Tibial nerve (tissue), 4 donors: Measurements from ENCODE around the gene FNDC3A. TPM values are rescaled to one million over a fixed set of nuclear protein-coding genes. Genes with fewer than 3 reads are reported as not detected.

Experiments
- DNase-seq, 2 donors: peaks; one replicate each; pipeline ENCODE4 v3.0.0-alpha.2; 2019; ENCODE audit warnings: low spot score in 2 of 2
- H3K27ac ChIP-seq, 4 donors: fragments of 200-600 bp; sonication (generic) in 3 of 4; one replicate each; pipeline ENCODE4 v1.5.1; 2017 to 2019; ENCODE audit warnings: mild to moderate bottlenecking in 1 of 4
- H3K27me3 ChIP-seq, 2 donors: fragments of 200-600 bp; sonication (generic) in 1 of 2; one replicate each; pipeline versions ENCODE4 v1.5.1 to v1.6.0; 2017 to 2019
- H3K36me3 ChIP-seq, 3 donors: fragments of 200-600 bp; sonication (generic); one replicate each; pipeline ENCODE4 v1.5.1; 2018 to 2019
- H3K4me1 ChIP-seq, 4 donors: fragments of 200-600 bp; sonication (generic) in 3 of 4; one replicate each; pipeline ENCODE4 v1.5.1; 2017 to 2019
- H3K4me3 ChIP-seq, 4 donors: fragments of 200-600 bp; sonication (generic) in 3 of 4; one replicate each; pipeline ENCODE4 v1.5.1; 2017 to 2019; ENCODE audit warnings: mild to moderate bottlenecking in 1 of 4, moderate library complexity in 1 of 4
- H3K9me3 ChIP-seq, 4 donors: fragments of 200-600 bp; sonication (generic) in 3 of 4; one replicate each; pipeline ENCODE4 v1.5.1; 2017 to 2019
- CTCF ChIP-seq, 5 experiments: fragments of 200-600 bp in 3 of 5; fragments of 450-650 bp in 2 of 5; sonication (generic) in 3 of 5; IDR thresholded peaks; one replicate each; pipeline ENCODE4 v1.5.1; 2016 to 2019; ENCODE audit warnings: antibody characterized with exemption in 5 of 5, mild to moderate bottlenecking in 3 of 5, moderate library complexity in 2 of 5
- EP300 ChIP-seq, 2 donors: sonication (generic); formaldehyde crosslinking; IDR thresholded peaks; one replicate each; pipeline ENCODE4 v1.6.1; 2017; ENCODE audit warnings: antibody characterized with exemption in 2 of 2, mild to moderate bottlenecking in 1 of 2
- POLR2A ChIP-seq, 2 donors: fragments of 450-650 bp; IDR thresholded peaks; one replicate each; pipeline ENCODE4 v1.6.1; 2017; ENCODE audit warnings: antibody characterized with exemption in 2 of 2, mild to moderate bottlenecking in 2 of 2, moderate library complexity in 2 of 2
- WGBS, 2 donors: methylation state at CpG; one replicate each; pipeline ENCODE4 v1.1.5; 2018; 5-methylcytosine and 5-hydroxymethylcytosine counted together
- total RNA-seq, 4 donors: library from RNA; depleted of rRNA; stranded (reverse); fragments of >200 nt; gene quantifications; one replicate each; pipeline ENCODE4 v1.1.0, GENCODE V29; 2016

Gene FNDC3A
- total RNA-seq, 4 donors from 2014 or later: 38.2 to 57.7 (median 47.0) TPM

- no peak for DNase-seq
- no peaks in the 10 kb centered on the region for H3K9me3 ChIP-seq
- WGBS, 2 donors: 67 to 76% methylated on average over 2 of the region's 2 CpGs
- H3K36me3 ChIP-seq: peaks cover 0 to 4% (median 0%) of the 10 kb centered on the region in 3 donors
- H3K27me3 ChIP-seq: no peaks in the 10 kb centered on the region
- H3K27ac ChIP-seq: no peak overlapping the region
- no peaks in the 10 kb centered on the region for H3K4me1 ChIP-seq
- H3K4me3 ChIP-seq: no peak overlapping the region
- no peak for TF ChIP-seq EP300 (IDR thresholded peaks at IDR 0.05)
- TF ChIP-seq CTCF (IDR thresholded peaks at IDR 0.05): no peak
- no peak for TF ChIP-seq POLR2A (IDR thresholded peaks at IDR 0.05)
These were observed 46.9 kb downstream of the FNDC3A start for GRCh38 chr13:49022472-49023144.

GRCh38 chr13:49023431-49023830 lies 47.7 kb downstream of the FNDC3A start:
- Histone ChIP-seq H3K27ac (no peak overlapping the region), H3K36me3 (peaks cover 0 to 4% (median 0%) of the 10 kb centered on the region in 3 donors)
- TF ChIP-seq CTCF (IDR thresholded peaks at IDR 0.05) (no peak), POLR2A (IDR thresholded peaks at IDR 0.05) (no peak), EP300 (IDR thresholded peaks at IDR 0.05) (no peak)

GRCh38 chr13:49026851-49027250 lies 51.1 kb downstream of the FNDC3A start:
- peaks cover 0 to 2% (median 0%) of the 10 kb centered on the region in 4 donors for H3K9me3 ChIP-seq
- no peak for TF ChIP-seq CTCF (IDR thresholded peaks at IDR 0.05)
- H3K4me1 ChIP-seq: no peaks in the 10 kb centered on the region
- no peak for DNase-seq
- no peak overlapping the region for H3K4me3 ChIP-seq
- WGBS, 2 donors: 3 to 84% methylated on average over 1 of the region's 1 CpG
- H3K36me3 ChIP-seq: peaks cover 0 to 8% (median 0%) of the 10 kb centered on the region in 3 donors
- no peak overlapping the region for H3K27ac ChIP-seq
- no peaks in the 10 kb centered on the region for H3K27me3 ChIP-seq

More at GRCh38 chr13:49023431-49023830, 47.7 kb downstream of the FNDC3A start:
- DNase-seq: no peak
- H3K4me1 ChIP-seq: no peaks in the 10 kb centered on the region
- H3K9me3 ChIP-seq: no peaks in the 10 kb centered on the region
- H3K4me3 ChIP-seq: no peak overlapping the region
- no peaks in the 10 kb centered on the region for H3K27me3 ChIP-seq

DNA sequence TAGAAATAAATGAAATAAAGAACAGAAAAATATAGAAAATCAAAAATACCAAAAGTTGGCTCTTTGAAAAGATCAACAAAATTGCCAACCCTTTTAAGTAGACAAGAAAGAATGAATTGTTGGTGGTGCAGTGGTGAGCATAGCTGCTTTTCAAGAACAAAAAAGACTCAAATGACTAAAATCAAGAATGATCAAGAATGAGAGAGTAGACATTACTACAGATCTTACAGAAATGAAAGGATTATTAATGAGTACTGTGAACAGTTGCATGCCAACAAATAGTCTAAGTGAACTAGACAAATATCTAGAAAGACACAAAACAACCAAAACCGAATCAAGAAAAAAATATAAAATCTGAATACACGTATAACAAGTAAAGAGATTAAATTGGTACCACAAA lies 53.9 kb downstream of the FNDC3A start:
- H3K36me3 ChIP-seq: peaks cover 0 to 8% (median 0%) of the 10 kb centered on the region in 3 donors
- TF ChIP-seq POLR2A (IDR thresholded peaks at IDR 0.05): no peak
- TF ChIP-seq CTCF (IDR thresholded peaks at IDR 0.05): no peak
- TF ChIP-seq EP300 (IDR thresholded peaks at IDR 0.05): no peak
- no peak overlapping the region for H3K4me3 ChIP-seq
- H3K27ac ChIP-seq: no peak overlapping the region
- 93 to 99% methylated on average over 2 of the region's 2 CpGs for WGBS, 2 donors
- no peak for DNase-seq
- H3K27me3 ChIP-seq: no peaks in the 10 kb centered on the region
- H3K4me1 ChIP-seq: no peaks in the 10 kb centered on the region
- H3K9me3 ChIP-seq: peaks cover 0 to 2% (median 0%) of the 10 kb centered on the region in 4 donors

DNA sequence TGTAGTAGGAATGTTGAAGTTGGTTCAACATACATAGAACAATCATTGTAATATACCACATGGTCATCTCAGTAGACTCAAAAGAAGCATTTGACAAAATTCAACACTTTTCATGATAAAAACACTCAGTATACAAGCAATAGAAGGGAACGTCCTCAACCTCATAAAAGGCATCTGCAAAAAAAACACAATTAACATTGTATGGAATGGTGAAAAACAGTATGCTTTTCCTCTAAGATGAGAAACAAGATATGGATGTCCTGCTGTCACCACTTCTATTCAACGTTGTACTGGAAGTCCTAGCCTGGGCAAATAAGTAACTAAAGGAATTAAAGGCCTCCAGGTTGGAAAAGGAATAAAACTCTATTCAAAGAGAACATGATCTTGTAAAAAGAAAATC lies 54.5 kb downstream of the FNDC3A start:
- Histone ChIP-seq H3K27ac (no peak overlapping the region), H3K9me3 (peaks cover 0 to 2% (median 0%) of the 10 kb centered on the region in 4 donors), H3K27me3 (no peaks in the 10 kb centered on the region), H3K4me3 (no peak overlapping the region), H3K4me1 (no peaks in the 10 kb centered on the region), H3K36me3 (peaks cover 0 to 8% (median 0%) of the 10 kb centered on the region in 3 donors)
- 91 to 94% methylated on average over 2 of the region's 2 CpGs for whole genome bisulfite sequencing, 2 donors
- DNase-seq: no peak
- TF ChIP-seq CTCF (IDR thresholded peaks at IDR 0.05) (no peak), EP300 (IDR thresholded peaks at IDR 0.05) (no peak), POLR2A (IDR thresholded peaks at IDR 0.05) (no peak)
